ENCODE data around the gene LINC01488.

The LINC01488 gene

GRCh38 chr11:69531717-69532088 is 50.2 kb downstream of the LINC01488 start:
- no peak for DNase-seq

GRCh38 chr11:69533296-69534165 is 52.1 kb downstream of the LINC01488 start:
- no peak for DNase-seq

GRCh38 chr11:69534166-69534530 is 52.7 kb downstream of the LINC01488 start:
- no peak for DNase-seq

- no peak for DNase-seq
Observed at GRCh38 chr11:69535908-69536307, 54.4 kb downstream of the LINC01488 start.

GRCh38 chr11:69536406-69536805 is 54.9 kb downstream of the LINC01488 start:
- no peak for DNase-seq

GRCh38 chr11:69537126-69537525 is 55.7 kb downstream of the LINC01488 start:
- DNase-seq, result no peak

GRCh38 chr11:69537855-69538640 is 56.6 kb downstream of the LINC01488 start:
- no peak for DNase-seq

GRCh38 chr11:69538854-69539253 is 57.4 kb downstream of the LINC01488 start:
- DNase-seq, result no peak

GRCh38 chr11:69539416-69540117 is 58.1 kb downstream of the LINC01488 start:
- no peak for DNase-seq

GRCh38 chr11:69540118-69541000 is 58.9 kb downstream of the LINC01488 start:
- no peak for DNase-seq

- no peak for DNase-seq
Observed at GRCh38 chr11:69541001-69541285, 59.5 kb downstream of the LINC01488 start.

- DNase-seq, result peak; percentile 66
Observed at GRCh38 chr11:69541501-69542313, 60.2 kb downstream of the LINC01488 start.

GRCh38 chr11:69542314-69543168 is 61.1 kb downstream of the LINC01488 start:
- peak; percentile 64 for DNase-seq
